Mucosa of descending colon (tissue), 3 donors: ENCODE data around the gene INTS6L. TPM values are rescaled to one million over a fixed set of nuclear protein-coding genes. Genes with fewer than 3 reads are reported as not detected.

Experiments used
- ATAC-seq: fragments of 200-7000 bp; cut with Tn5 transposase; one replicate; pipeline ENCODE4 v1.9.1; 2020; ENCODE audit warnings: mild to moderate bottlenecking, moderate library complexity
- DNase-seq, 3 donors: peaks; one replicate each; pipeline ENCODE4 v3.0.0-alpha.2; 2020
- H3K36me3 ChIP-seq: fragments of 200-600 bp; one replicate; pipeline ENCODE4 v1.8.0; 2021; ENCODE audit warnings: low read depth, mild to moderate bottlenecking
- H3K4me1 ChIP-seq: fragments of 200-600 bp; one replicate; pipeline ENCODE4 v1.8.0; 2021; ENCODE audit warnings: low read depth, mild to moderate bottlenecking
- H3K4me3 ChIP-seq: fragments of 200-600 bp; one replicate; pipeline ENCODE4 v1.8.0; 2021; ENCODE audit warnings: mild to moderate bottlenecking
- H3K9me3 ChIP-seq: fragments of 200-600 bp; one replicate; pipeline ENCODE4 v1.8.0; 2021; ENCODE audit warnings: mild to moderate bottlenecking
- intact Hi-C, 2 donors: fragments of 100-400 bp; cut with DNase I in 1 of 2; cut with micrococcal nuclease in 1 of 2; formaldehyde crosslinking; loops; one replicate each; pipeline versions ENCODE4 v1.11.0 to v1.11.1; 2022; cut with DNase I, micrococcal nuclease
- total RNA-seq, 3 donors: library from RNA; stranded (reverse); fragmentation: NEBNext Ultra II Directional in 2 of 3; extraction: Animal tissue kit (Norgen Biotek cat#: 25700) in 2 of 3; gene quantifications; one replicate each; pipeline versions ENCODE4 v1.2.1 to v1.2.4, GENCODE V29; 2021 to 2023
- TF ChIP-seq, protein P1 (sequence below): fragments of 200-600 bp; IDR thresholded peaks from one replicate; pipeline ENCODE4 v1.8.0; 2022; ENCODE audit warnings: antibody characterized with exemption, mild to moderate bottlenecking
- donor health status: DM: no; HTN: no; CAD: no; lungs with moderate emphysema.
- donor health status: DM: no; HTN: no; CAD: no.
- donor health status: DM: no; HTN: yes; CAD: no.

Gene INTS6L
- total RNA-seq, 3 donors from 2014 or later = 14.2 to 19.8 (median 15.0) TPM

DNA sequence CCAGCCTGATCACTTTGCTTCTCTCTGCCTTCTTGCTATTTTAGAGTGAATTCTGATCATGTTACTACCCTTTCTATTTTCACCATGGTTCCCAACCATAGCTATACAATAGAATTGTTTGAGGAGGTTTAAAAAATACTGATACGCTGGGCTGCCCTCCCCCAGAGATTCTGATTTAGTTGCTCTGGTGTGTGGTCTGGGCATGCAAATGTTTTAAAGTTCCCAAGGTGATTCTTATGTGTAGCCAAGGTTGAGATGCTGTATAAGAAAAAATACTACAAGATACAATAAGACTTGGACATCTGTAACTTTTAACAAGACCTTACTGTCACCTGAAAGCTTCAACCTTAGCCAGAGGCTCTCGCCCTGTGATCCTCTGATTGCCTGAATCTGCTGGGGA is 22.2 kb upstream of the INTS6L start:
- H3K36me3 ChIP-seq = no peaks in the 10 kb centered on the region
- H3K4me1 ChIP-seq = no peaks in the 10 kb centered on the region
- TF ChIP-seq, protein P1, sequence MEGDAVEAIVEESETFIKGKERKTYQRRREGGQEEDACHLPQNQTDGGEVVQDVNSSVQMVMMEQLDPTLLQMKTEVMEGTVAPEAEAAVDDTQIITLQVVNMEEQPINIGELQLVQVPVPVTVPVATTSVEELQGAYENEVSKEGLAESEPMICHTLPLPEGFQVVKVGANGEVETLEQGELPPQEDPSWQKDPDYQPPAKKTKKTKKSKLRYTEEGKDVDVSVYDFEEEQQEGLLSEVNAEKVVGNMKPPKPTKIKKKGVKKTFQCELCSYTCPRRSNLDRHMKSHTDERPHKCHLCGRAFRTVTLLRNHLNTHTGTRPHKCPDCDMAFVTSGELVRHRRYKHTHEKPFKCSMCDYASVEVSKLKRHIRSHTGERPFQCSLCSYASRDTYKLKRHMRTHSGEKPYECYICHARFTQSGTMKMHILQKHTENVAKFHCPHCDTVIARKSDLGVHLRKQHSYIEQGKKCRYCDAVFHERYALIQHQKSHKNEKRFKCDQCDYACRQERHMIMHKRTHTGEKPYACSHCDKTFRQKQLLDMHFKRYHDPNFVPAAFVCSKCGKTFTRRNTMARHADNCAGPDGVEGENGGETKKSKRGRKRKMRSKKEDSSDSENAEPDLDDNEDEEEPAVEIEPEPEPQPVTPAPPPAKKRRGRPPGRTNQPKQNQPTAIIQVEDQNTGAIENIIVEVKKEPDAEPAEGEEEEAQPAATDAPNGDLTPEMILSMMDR = no peak
- DNase-seq = no peak
- ATAC-seq = no peak
- no peak overlapping the region for H3K4me3 ChIP-seq
- intact Hi-C loops = no loop called here
- no peaks in the 10 kb centered on the region for H3K9me3 ChIP-seq

- DNase-seq (no peak), ATAC-seq (no peak)
- Histone ChIP-seq H3K4me3 (no peak overlapping the region), H3K4me1 (no peaks in the 10 kb centered on the region), H3K9me3 (no peaks in the 10 kb centered on the region), H3K36me3 (no peaks in the 10 kb centered on the region)
- intact Hi-C loops = no loop called here
- TF ChIP-seq, protein P1 = no peak
Observed at GRCh38 chrX:135505351-135505750, 15.1 kb upstream of the INTS6L start.

GRCh38 chrX:135509885-135510284 is 10.6 kb upstream of the INTS6L start:
- TF ChIP-seq, protein P1 = no peak
- DNase-seq (no peak), ATAC-seq (no peak)
- no peaks in the 10 kb centered on the region for H3K4me1 ChIP-seq
- H3K4me3 ChIP-seq = no peak overlapping the region
- no peaks in the 10 kb centered on the region for H3K9me3 ChIP-seq
- no peaks in the 10 kb centered on the region for H3K36me3 ChIP-seq
- intact Hi-C loops = no loop called here

- intact Hi-C loops = no loop called here
- Histone ChIP-seq H3K36me3 (no peaks in the 10 kb centered on the region), H3K4me3 (no peak overlapping the region), H3K4me1 (no peaks in the 10 kb centered on the region), H3K9me3 (no peaks in the 10 kb centered on the region)
- TF ChIP-seq, protein P1 = no peak
- no peak for DNase-seq
- no peak for ATAC-seq
Observed at GRCh38 chrX:135512508-135513129, 7.8 kb upstream of the INTS6L start.

- ATAC-seq = no peak
- intact Hi-C loops = no loop called here
Observed at GRCh38 chrX:135513130-135513515, 7.3 kb upstream of the INTS6L start.

More at GRCh38 chrX:135513130-135513515, 7.3 kb upstream of the INTS6L start:
- TF ChIP-seq, protein P1 = no peak
- DNase-seq = no peak
- Histone ChIP-seq H3K36me3 (no peaks in the 10 kb centered on the region), H3K9me3 (no peaks in the 10 kb centered on the region), H3K4me3 (no peak overlapping the region), H3K4me1 (no peaks in the 10 kb centered on the region)
